Esophagus muscularis mucosa (tissue), 4 donors: ENCODE data around the gene EBF4. TPM values are rescaled to one million over a fixed set of nuclear protein-coding genes. Genes with fewer than 3 reads are reported as not detected.

Source experiments
- DNase-seq: peaks from one replicate; pipeline ENCODE4 v3.0.0-alpha.2; 2017; ENCODE audit errors: extremely low spot score
- H3K27ac ChIP-seq, 4 donors: fragments of 200-600 bp; sonication (generic); replicated peaks in 1 of 4; 1 replicate in 3 of 4; 2 replicates in 1 of 4; pipeline ENCODE4 v1.5.1; 2016 to 2019; ENCODE audit warnings: mild to moderate bottlenecking in 1 of 4
- H3K27me3 ChIP-seq, 4 donors: fragments of 200-600 bp; sonication (generic); one replicate each; pipeline versions ENCODE4 v1.5.1 to v1.6.0; 2016 to 2019
- H3K36me3 ChIP-seq, 4 donors: fragments of 200-600 bp; sonication (generic); one replicate each; pipeline ENCODE4 v1.5.1; 2016 to 2019
- H3K4me1 ChIP-seq, 4 donors: fragments of 200-600 bp; sonication (generic); one replicate each; pipeline ENCODE4 v1.5.1; 2016 to 2019
- H3K4me3 ChIP-seq, 4 donors: fragments of 200-600 bp; sonication (generic); 1 replicate in 2 of 4; 2 replicates in 2 of 4; pipeline ENCODE4 v1.5.1; 2016 to 2019; ENCODE audit warnings: mild to moderate bottlenecking in 4 of 4, moderate library complexity in 1 of 4
- H3K9me3 ChIP-seq, 4 donors: fragments of 200-600 bp; sonication (generic); 1 replicate in 3 of 4; 2 replicates in 1 of 4; pipeline ENCODE4 v1.5.1; 2016 to 2019
- EP300 ChIP-seq: sonication (generic); formaldehyde crosslinking; IDR thresholded peaks from one replicate; pipeline ENCODE4 v1.6.1; 2017; ENCODE audit warnings: antibody characterized with exemption
- POLR2A ChIP-seq: fragments of 450-650 bp; IDR thresholded peaks from one replicate; pipeline ENCODE4 v1.6.1; 2017; ENCODE audit warnings: antibody characterized with exemption, moderate library complexity, mild to moderate bottlenecking, low read depth
- POLR2AphosphoS5 ChIP-seq, 2 donors: sonication (generic); formaldehyde crosslinking; IDR thresholded peaks; one replicate each; pipeline ENCODE4 v1.6.1; 2017; ENCODE audit warnings: antibody characterized with exemption in 2 of 2
- WGBS: methylation state at CpG from one replicate; pipeline ENCODE4 v1.1.5; 2018; 5-methylcytosine and 5-hydroxymethylcytosine counted together
- intact Hi-C: fragments of 100-400 bp; cut with DNase I; formaldehyde crosslinking; loops from one replicate; pipeline ENCODE4 v1.15.1; 2023
- total RNA-seq, 4 donors: library from RNA; depleted of rRNA; stranded (reverse); fragments of >200 nt; gene quantifications; one replicate each; pipeline versions ENCODE4 v1.1.0 to v1.2.1, GENCODE V29; 2016
- TF ChIP-seq, protein P1 (sequence below), 3 experiments: fragments of 200-600 bp in 2 of 3; fragments of 450-650 bp in 1 of 3; sonication (generic) in 2 of 3; IDR thresholded peaks; one replicate each; pipeline ENCODE4 v1.5.1; 2017 to 2019; ENCODE audit warnings: antibody characterized with exemption in 3 of 3, mild to moderate bottlenecking in 2 of 3, moderate library complexity in 1 of 3

EBF4 gene
- total RNA-seq, 4 donors from 2014 or later: 23.7 to 46.7 (median 30.1) TPM

DNA sequence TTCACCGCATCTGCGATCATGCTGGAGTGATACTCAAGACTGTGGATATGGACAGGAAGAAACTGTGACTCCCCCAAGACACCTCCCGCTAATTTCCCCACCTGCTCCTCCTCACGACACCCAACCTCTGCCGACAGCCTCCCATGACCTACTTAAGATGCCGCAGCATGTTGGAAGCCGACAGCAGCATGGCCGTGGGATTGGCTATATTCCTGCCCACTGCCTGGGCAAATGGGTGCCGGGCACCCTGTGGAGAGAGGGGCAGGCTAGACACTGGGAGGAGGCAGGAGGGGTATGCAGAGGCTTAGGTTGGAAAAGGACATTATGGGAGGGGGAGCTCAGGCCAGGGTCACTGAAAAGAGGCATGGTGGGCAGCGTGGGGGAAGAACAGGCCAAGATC is 33.0 kb upstream of the EBF4 start:
- Histone ChIP-seq H3K4me3 (no peak overlapping the region), H3K9me3 (no peaks in the 10 kb centered on the region), H3K36me3 (peaks cover 75 to 86% (median 85%) of the 10 kb centered on the region in 4 donors), H3K27me3 (no peaks in the 10 kb centered on the region), H3K4me1 (peaks cover 13 to 24% (median 19%) of the 10 kb centered on the region in 4 donors), H3K27ac (no peak overlapping the region)
- intact Hi-C loops: no loop called here
- no peak for DNase-seq
- TF ChIP-seq POLR2A (no peak), POLR2AphosphoS5 (IDR thresholded peaks at IDR 0.05) (no peak), EP300 (no peak)
- TF ChIP-seq, protein P1, sequence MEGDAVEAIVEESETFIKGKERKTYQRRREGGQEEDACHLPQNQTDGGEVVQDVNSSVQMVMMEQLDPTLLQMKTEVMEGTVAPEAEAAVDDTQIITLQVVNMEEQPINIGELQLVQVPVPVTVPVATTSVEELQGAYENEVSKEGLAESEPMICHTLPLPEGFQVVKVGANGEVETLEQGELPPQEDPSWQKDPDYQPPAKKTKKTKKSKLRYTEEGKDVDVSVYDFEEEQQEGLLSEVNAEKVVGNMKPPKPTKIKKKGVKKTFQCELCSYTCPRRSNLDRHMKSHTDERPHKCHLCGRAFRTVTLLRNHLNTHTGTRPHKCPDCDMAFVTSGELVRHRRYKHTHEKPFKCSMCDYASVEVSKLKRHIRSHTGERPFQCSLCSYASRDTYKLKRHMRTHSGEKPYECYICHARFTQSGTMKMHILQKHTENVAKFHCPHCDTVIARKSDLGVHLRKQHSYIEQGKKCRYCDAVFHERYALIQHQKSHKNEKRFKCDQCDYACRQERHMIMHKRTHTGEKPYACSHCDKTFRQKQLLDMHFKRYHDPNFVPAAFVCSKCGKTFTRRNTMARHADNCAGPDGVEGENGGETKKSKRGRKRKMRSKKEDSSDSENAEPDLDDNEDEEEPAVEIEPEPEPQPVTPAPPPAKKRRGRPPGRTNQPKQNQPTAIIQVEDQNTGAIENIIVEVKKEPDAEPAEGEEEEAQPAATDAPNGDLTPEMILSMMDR (IDR thresholded peaks at IDR 0.05): no peak
- WGBS: 88% methylated on average over 10 of the region's 10 CpGs

DNA sequence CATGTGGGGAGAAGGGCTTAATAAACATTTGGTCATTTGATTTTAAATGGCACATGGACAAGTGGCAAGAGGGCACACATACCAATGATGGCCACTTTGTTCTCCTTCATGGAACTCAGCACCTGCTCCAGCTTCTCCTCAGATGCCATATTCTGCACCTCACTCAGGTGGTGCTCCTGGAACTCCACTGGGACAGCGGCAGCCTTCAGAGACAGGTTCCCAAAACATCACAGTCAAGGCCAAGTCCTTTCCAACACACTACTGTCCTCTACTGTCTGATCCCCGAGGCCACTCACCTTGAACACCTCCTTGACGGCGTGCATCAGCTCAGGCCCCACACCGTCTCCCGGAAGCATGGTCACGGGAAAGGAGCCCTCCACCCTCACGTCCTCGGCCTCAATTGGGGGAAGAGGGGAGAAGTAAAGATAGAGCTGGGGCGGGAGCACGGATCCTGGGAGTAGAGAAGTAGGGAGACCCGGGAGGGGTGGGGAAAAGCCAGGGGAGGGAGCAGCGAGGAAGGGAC is 29.2 kb upstream of the EBF4 start:
- intact Hi-C loops: loop anchor here (10.0 kb wide), 1 partner anchor 211 kb away; the partner anchor contains the start of gene PTPRA
- Histone ChIP-seq H3K36me3 (peaks cover 41 to 48% (median 46%) of the 10 kb centered on the region in 4 donors), H3K9me3 (no peaks in the 10 kb centered on the region), H3K4me1 (peaks cover 17 to 21% (median 20%) of the 10 kb centered on the region in 4 donors), H3K27ac (peak overlapping the region; percentile 85 to 90 (median 89)), H3K27me3 (no peaks in the 10 kb centered on the region), H3K4me3 (peak overlapping the region; percentile 78 to 86 (median 81))
- no peak for DNase-seq
- 8% methylated on average over 13 of the region's 13 CpGs for WGBS
- TF ChIP-seq POLR2A (no peak), EP300 (no peak), POLR2AphosphoS5 (IDR thresholded peaks at IDR 0.05) (no peak)
- TF ChIP-seq, protein P1 (IDR thresholded peaks at IDR 0.05): no peak

DNA sequence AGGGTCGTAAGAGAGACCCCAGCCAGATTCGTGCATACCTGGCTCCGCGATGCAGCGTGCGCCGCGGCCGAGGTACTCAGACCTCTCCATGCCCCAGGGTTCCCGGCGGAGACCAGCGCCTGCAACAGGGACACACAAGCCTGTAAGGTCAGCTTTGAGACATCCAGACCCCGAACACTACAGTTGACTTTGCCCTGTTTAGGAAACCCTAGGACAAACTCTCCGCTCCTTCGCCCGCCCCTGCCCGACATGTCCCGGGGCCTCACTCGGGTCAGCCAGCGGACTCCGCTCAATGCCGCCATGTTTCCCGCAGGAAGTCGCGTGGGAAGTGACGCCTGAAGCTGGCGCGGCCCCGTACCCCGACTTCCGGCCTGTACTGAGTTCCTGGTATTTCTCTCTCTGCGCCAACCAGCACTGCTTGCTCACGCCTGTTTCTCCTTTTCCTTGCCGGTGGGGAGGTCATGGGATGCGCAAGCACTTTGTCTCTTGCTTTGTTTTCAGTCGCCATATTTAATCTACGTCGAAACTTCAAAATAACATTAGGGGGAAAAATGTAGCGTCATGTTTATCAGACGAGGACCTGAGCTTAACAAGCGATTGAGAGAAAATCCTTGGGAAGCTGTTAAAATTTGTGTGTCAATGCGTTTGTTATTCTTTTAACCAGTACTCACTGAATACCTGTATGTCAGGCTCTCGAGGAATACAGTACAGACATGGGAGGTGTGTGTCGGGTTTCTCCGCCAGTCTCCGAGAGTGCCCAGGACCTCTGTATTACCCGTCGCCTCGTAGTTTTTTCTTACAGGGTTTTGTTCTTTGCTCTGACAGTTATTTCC is 28.5 kb upstream of the EBF4 start, which contains the start of gene IDH3B:
TSS of gene IDH3B (minus strand) at position 330 of the 833 bp plus-strand sequence. CDS start at position 302, 28 bp downstream.
- Histone ChIP-seq H3K4me3 (peak within 1 kb of the TSS; percentile 78 to 86 (median 81)), H3K27me3 (no peaks in the 10 kb centered on the region), H3K36me3 (peaks cover 34 to 41% (median 39%) of the 10 kb centered on the region in 4 donors), H3K9me3 (no peaks in the 10 kb centered on the region), H3K4me1 (peaks cover 17 to 21% (median 20%) of the 10 kb centered on the region in 4 donors), H3K27ac (peak within 1 kb of the TSS; percentile 85 to 90 (median 89))
- peak; percentile 99 for DNase-seq
- WGBS: 11% methylated on average over 47 of the region's 49 CpGs
- TF ChIP-seq POLR2A (no peak), POLR2AphosphoS5 (IDR thresholded peaks at IDR 0.05) (peak; percentile 98), EP300 (no peak)
- TF ChIP-seq, protein P1 (IDR thresholded peaks at IDR 0.05): no peak
- intact Hi-C loops: loop anchor here (2.0 to 10.0 kb wide), 2 partner anchors 29 to 211 kb away; partner anchors contain the start of genes EBF4 and PTPRA

DNA sequence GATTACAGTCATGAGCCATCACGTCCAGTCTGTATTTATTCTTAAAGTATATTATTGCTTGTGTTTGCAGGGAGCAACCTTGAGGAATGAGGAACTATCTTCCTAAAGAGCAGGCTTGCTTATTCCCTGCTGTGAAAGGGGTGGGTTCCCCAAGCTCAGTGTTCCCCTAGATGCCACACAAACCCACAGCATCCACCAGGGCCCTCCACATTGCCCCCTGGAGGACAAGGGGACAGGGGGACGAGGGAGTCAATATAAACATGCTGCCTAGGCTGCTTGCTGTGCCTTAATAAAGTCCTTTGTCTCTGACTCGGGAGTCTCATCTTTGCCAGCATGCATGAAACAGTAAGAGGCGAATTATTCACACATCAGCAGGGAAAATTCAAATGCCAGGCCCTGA is 20.6 kb upstream of the EBF4 start:
- no peaks in the 10 kb centered on the region for H3K9me3 ChIP-seq
- no peaks in the 10 kb centered on the region for H3K36me3 ChIP-seq
- no peak overlapping the region for H3K4me3 ChIP-seq
- no peak overlapping the region for H3K27ac ChIP-seq
- H3K4me1 ChIP-seq: no peaks in the 10 kb centered on the region
- WGBS: 34% methylated on average over 4 of the region's 4 CpGs
- H3K27me3 ChIP-seq: no peaks in the 10 kb centered on the region
- TF ChIP-seq, protein P1 (IDR thresholded peaks at IDR 0.05): no peak
- TF ChIP-seq EP300: no peak
- no peak for TF ChIP-seq POLR2A
- no peak for TF ChIP-seq POLR2AphosphoS5 (IDR thresholded peaks at IDR 0.05)
- intact Hi-C loops: no loop called here
- DNase-seq: no peak
